ENCODE results near the gene MAGI2. TPM values are rescaled to one million over a fixed set of nuclear protein-coding genes. Genes with fewer than 3 reads are reported as not detected.

MAGI2 gene
- total RNA-seq, 2 experiments from 2014 or later: 0.03 to 0.17 TPM

DNA sequence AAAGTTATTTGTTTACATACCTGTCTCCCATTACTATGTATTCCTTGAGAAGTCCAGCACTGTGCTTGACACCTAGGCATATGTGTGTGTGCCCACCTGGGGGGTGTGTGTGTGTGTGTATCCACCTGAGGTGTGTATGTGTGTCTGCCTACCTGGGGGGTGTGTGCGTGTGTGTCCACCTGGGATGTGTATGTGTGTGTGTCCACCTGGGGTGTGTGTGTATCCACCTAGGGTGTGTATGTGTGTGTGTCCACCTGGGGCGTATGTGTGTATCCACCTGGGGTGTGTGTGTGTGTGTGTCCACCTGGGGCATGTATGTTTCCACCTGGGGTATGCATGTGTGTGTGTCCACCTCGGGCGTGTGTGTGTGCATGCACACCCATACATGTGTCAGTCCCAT is 1051.4 kb downstream of the MAGI2 start:
- intact Hi-C loops (cut with micrococcal nuclease; ENCODE audit: unreplicated experiment): no loop called here
- no peak for DNase-seq (ENCODE audit: low spot score)
- Histone ChIP-seq H3K9me2 (ENCODE audit: insufficient read depth, low read length) (no peaks in the 10 kb centered on the region), H2AFZ (ENCODE audit: low read length) (no peak overlapping the region), H3K27ac (ENCODE audit: low read depth, low read length, poor library complexity, severe bottlenecking) (no peak overlapping the region), H3K9me3 (ENCODE audit: low read length) (no peaks in the 10 kb centered on the region), H3K36me3 (ENCODE audit: insufficient read depth, low read length) (no peaks in the 10 kb centered on the region), H3K4me1 (ENCODE audit: insufficient read depth, low read length, poor library complexity, severe bottlenecking) (no peaks in the 10 kb centered on the region), H3K4me2 (ENCODE audit: low read length) (no peak overlapping the region), H4K20me1 (ENCODE audit: insufficient read depth, low read length) (no peaks in the 10 kb centered on the region), H3K4me3 (ENCODE audit: low read depth, low read length, poor library complexity, severe bottlenecking) (no peak overlapping the region), H3K79me2 (ENCODE audit: insufficient read depth, low read depth, low read length) (no peaks in the 10 kb centered on the region)
- TF ChIP-seq EZH2phosphoT487 (IDR thresholded peaks at IDR 0.05; ENCODE audit: borderline replicate concordance, low read depth, low read length) (no peak), CTCF (conservative IDR thresholded peaks at IDR 0.05; ENCODE audit: low read length) (no peak)
- CTCF ChIA-PET (ENCODE audit: unreplicated experiment): no interaction called here
- POLR2A ChIA-PET: no interaction called here
- no TSS peak for BruUV-seq (replicated peaks)

GRCh38 chr7:78400038-78400437 is 1053.4 kb downstream of the MAGI2 start:
- intact Hi-C loops (cut with micrococcal nuclease; ENCODE audit: unreplicated experiment): no loop called here
- Histone ChIP-seq H3K9me2 (ENCODE audit: insufficient read depth, low read length) (no peaks in the 10 kb centered on the region), H3K36me3 (ENCODE audit: insufficient read depth, low read length) (no peaks in the 10 kb centered on the region), H3K9me3 (ENCODE audit: low read length) (no peaks in the 10 kb centered on the region), H3K79me2 (ENCODE audit: insufficient read depth, low read depth, low read length) (no peaks in the 10 kb centered on the region), H2AFZ (ENCODE audit: low read length) (no peak overlapping the region), H3K4me1 (ENCODE audit: insufficient read depth, low read length, poor library complexity, severe bottlenecking) (no peaks in the 10 kb centered on the region), H4K20me1 (ENCODE audit: insufficient read depth, low read length) (no peaks in the 10 kb centered on the region), H3K27ac (ENCODE audit: low read depth, low read length, poor library complexity, severe bottlenecking) (no peak overlapping the region), H3K4me2 (ENCODE audit: low read length) (no peak overlapping the region), H3K4me3 (ENCODE audit: low read depth, low read length, poor library complexity, severe bottlenecking) (no peak overlapping the region)
- no peak for TF ChIP-seq CTCF (conservative IDR thresholded peaks at IDR 0.05; ENCODE audit: low read length)
- TF ChIP-seq EZH2phosphoT487 (IDR thresholded peaks at IDR 0.05; ENCODE audit: borderline replicate concordance, low read depth, low read length): no peak
- DNase-seq (ENCODE audit: low spot score): no peak
- ChIA-PET CTCF (ENCODE audit: unreplicated experiment) (no interaction called here), POLR2A (interaction anchor here (0.6 kb wide), 2 partner anchors 67 to 1878 kb away, joined by 3 read pairs; no protein-coding TSS in a partner anchor)
- BruUV-seq (replicated peaks): no TSS peak

GRCh38 chr7:78399033-78399769 is 1054.3 kb downstream of the MAGI2 start:
- Histone ChIP-seq H3K9me2 (ENCODE audit: insufficient read depth, low read length) (no peaks in the 10 kb centered on the region), H3K79me2 (ENCODE audit: insufficient read depth, low read depth, low read length) (no peaks in the 10 kb centered on the region), H3K4me2 (ENCODE audit: low read length) (no peak overlapping the region), H2AFZ (ENCODE audit: low read length) (no peak overlapping the region), H3K27ac (ENCODE audit: low read depth, low read length, poor library complexity, severe bottlenecking) (no peak overlapping the region), H3K36me3 (ENCODE audit: insufficient read depth, low read length) (no peaks in the 10 kb centered on the region), H3K4me3 (ENCODE audit: low read depth, low read length, poor library complexity, severe bottlenecking) (no peak overlapping the region), H3K4me1 (ENCODE audit: insufficient read depth, low read length, poor library complexity, severe bottlenecking) (no peaks in the 10 kb centered on the region), H4K20me1 (ENCODE audit: insufficient read depth, low read length) (no peaks in the 10 kb centered on the region), H3K9me3 (ENCODE audit: low read length) (no peaks in the 10 kb centered on the region)
- TF ChIP-seq CTCF (conservative IDR thresholded peaks at IDR 0.05; ENCODE audit: low read length): no peak
- TF ChIP-seq EZH2phosphoT487 (IDR thresholded peaks at IDR 0.05; ENCODE audit: borderline replicate concordance, low read depth, low read length): no peak
- no peak for DNase-seq (ENCODE audit: low spot score)
- POLR2A ChIA-PET: interaction anchor here (0.6 to 0.8 kb wide), 2 partner anchors 19 to 1878 kb away, joined by 3 read pairs; no protein-coding TSS in a partner anchor
- CTCF ChIA-PET (ENCODE audit: unreplicated experiment): no interaction called here
- intact Hi-C loops (cut with micrococcal nuclease; ENCODE audit: unreplicated experiment): no loop called here
- BruUV-seq (replicated peaks): no TSS peak
